ENCODE measurements around the gene HK3. TPM values are rescaled to one million over a fixed set of nuclear protein-coding genes. Genes with fewer than 3 reads are reported as not detected.

Gene HK3
- total and polyA plus RNA-seq, 2 experiments from 2014 or later, result not detected

GRCh38 chr5:176891331-176891958, 7.7 kb downstream of the HK3 start:
- Histone ChIP-seq H3K27ac (ENCODE audit: low read depth) (no peak overlapping the region), H3K4me1 (ENCODE audit: insufficient read depth) (no peaks in the 10 kb centered on the region), H3K36me3 (ENCODE audit: insufficient read depth) (no peaks in the 10 kb centered on the region), H2AFZ (no peak overlapping the region), H3F3A (replicated peaks; ENCODE audit: low read depth) (no peaks in the 10 kb centered on the region), H3K79me2 (replicated peaks; ENCODE audit: insufficient read depth) (no peaks in the 10 kb centered on the region), H4K20me1 (replicated peaks; ENCODE audit: insufficient read depth) (no peaks in the 10 kb centered on the region), H3K4me3 (no peak overlapping the region), H3K4me2 (no peak overlapping the region), H3K27me3 (ENCODE audit: insufficient read depth) (no peaks in the 10 kb centered on the region), H3K9me2 (ENCODE audit: insufficient read depth) (no peaks in the 10 kb centered on the region)
- Mint-ChIP-seq H3K9me3 (no peaks in the 10 kb centered on the region), H3K4me1 (no peaks in the 10 kb centered on the region), H3K27me3 (ENCODE audit: insufficient read depth, low read depth, poor library complexity) (peaks cover 7% of the 10 kb centered on the region), H3K36me3 (ENCODE audit: low read depth) (no peaks in the 10 kb centered on the region), H3K27ac (no peak overlapping the region), H3K4me3 (no peak overlapping the region)
- no peak for TF ChIP-seq EZH2phosphoT487 (IDR thresholded peaks at IDR 0.05; ENCODE audit: unreplicated experiment)
- TF ChIP-seq, protein P1, sequence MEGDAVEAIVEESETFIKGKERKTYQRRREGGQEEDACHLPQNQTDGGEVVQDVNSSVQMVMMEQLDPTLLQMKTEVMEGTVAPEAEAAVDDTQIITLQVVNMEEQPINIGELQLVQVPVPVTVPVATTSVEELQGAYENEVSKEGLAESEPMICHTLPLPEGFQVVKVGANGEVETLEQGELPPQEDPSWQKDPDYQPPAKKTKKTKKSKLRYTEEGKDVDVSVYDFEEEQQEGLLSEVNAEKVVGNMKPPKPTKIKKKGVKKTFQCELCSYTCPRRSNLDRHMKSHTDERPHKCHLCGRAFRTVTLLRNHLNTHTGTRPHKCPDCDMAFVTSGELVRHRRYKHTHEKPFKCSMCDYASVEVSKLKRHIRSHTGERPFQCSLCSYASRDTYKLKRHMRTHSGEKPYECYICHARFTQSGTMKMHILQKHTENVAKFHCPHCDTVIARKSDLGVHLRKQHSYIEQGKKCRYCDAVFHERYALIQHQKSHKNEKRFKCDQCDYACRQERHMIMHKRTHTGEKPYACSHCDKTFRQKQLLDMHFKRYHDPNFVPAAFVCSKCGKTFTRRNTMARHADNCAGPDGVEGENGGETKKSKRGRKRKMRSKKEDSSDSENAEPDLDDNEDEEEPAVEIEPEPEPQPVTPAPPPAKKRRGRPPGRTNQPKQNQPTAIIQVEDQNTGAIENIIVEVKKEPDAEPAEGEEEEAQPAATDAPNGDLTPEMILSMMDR (conservative IDR thresholded peaks at IDR 0.05; ENCODE audit: low read depth in 2 of 2), result no peak
- no peak for TF ChIP-seq JUNB (IDR thresholded peaks at IDR 0.05; ENCODE audit: unreplicated experiment)
- TF ChIP-seq ZNF114 (CRISPR knock-in tag; IDR thresholded peaks at IDR 0.05), result no peak
- no peak for TF ChIP-seq CREB1 (CRISPR knock-in tag; IDR thresholded peaks at IDR 0.05; ENCODE audit: low read depth)
- TF ChIP-seq NANOG (IDR thresholded peaks at IDR 0.05; ENCODE audit: borderline replicate concordance), result no peak
- TF ChIP-seq POLR2AphosphoS5 (IDR thresholded peaks at IDR 0.05; ENCODE audit: low read depth), result no peak
- no peak for TF ChIP-seq ZNF462 (CRISPR knock-in tag; IDR thresholded peaks at IDR 0.05)
- TF ChIP-seq STAT1 (IDR thresholded peaks at IDR 0.05; ENCODE audit: unreplicated experiment), result no peak
- no peak for TF ChIP-seq REST (IDR thresholded peaks at IDR 0.05; ENCODE audit: unreplicated experiment)
- no peak for TF ChIP-seq ZNF331 (CRISPR knock-in tag; IDR thresholded peaks at IDR 0.05; ENCODE audit: low read depth)
- TF ChIP-seq ETS1 (IDR thresholded peaks at IDR 0.05), result no peak
- no peak for TF ChIP-seq EZH2 (IDR thresholded peaks at IDR 0.05; ENCODE audit: low read depth, unreplicated experiment)
- DNase-seq (ENCODE audit: low spot score) (no peak), ATAC-seq (no peak)
